ENCODE results near the gene C12orf76.

Gene C12orf76

GRCh38 chr12:109995686-109996482, 52.4 kb downstream of the C12orf76 start, which contains the start of gene GIT2:
Gene GIT2, minus strand, starts transcription at chr12:109996368. Its CDS starts 144 bp downstream, at chr12:109996224.
- peak; percentile 88 to 89 for DNase-seq (ENCODE audit: low read depth in 2 of 2)

GRCh38 chr12:109995361-109995685, 53.0 kb downstream of the C12orf76 start:
- DNase-seq (ENCODE audit: low read depth in 2 of 2), result no peak

- DNase-seq (ENCODE audit: low read depth in 2 of 2), result no peak
Observed at GRCh38 chr12:109994401-109995175, 53.7 kb downstream of the C12orf76 start.

GRCh38 chr12:109993091-109993490, 55.2 kb downstream of the C12orf76 start:
- DNase-seq (ENCODE audit: low read depth in 2 of 2), result no peak

GRCh38 chr12:109991586-109991985, 56.7 kb downstream of the C12orf76 start:
- DNase-seq (ENCODE audit: low read depth in 2 of 2), result no peak
